GM15510 (cell line): Measurements from ENCODE around the gene ASRGL1.

Experiments used
- POLR2A ChIP-seq: IDR thresholded peaks from 3 replicates; pipeline ENCODE4 v1.6.1; 2011; ENCODE audit warnings: borderline replicate concordance; ENCODE audit not compliant: insufficient read length; ENCODE audit errors: extremely low read depth

The ASRGL1 gene

GRCh38 chr11:62337303-62338181, at the start of gene ASRGL1:
Gene ASRGL1, plus strand, starts transcription at chr11:62337448. Its CDS starts 530 bp downstream, at chr11:62337978.
- TF ChIP-seq POLR2A: peak; percentile 51

- no peak for TF ChIP-seq POLR2A
Measured at GRCh38 chr11:62295504-62295903, 41.7 kb upstream of the ASRGL1 start.

GRCh38 chr11:62298975-62299374, 38.3 kb upstream of the ASRGL1 start, which contains the start of gene SCGB1D4:
Gene SCGB1D4, minus strand, starts transcription at chr11:62299075. Its CDS starts 65 bp downstream, at chr11:62299010.
- no peak for TF ChIP-seq POLR2A

GRCh38 chr11:62306227-62306626, 31.0 kb upstream of the ASRGL1 start:
- no peak for TF ChIP-seq POLR2A

GRCh38 chr11:62307950-62308349, 29.3 kb upstream of the ASRGL1 start:
- TF ChIP-seq POLR2A: no peak

GRCh38 chr11:62309991-62310390, 27.3 kb upstream of the ASRGL1 start:
- TF ChIP-seq POLR2A: no peak

GRCh38 chr11:62315431-62315830, 21.8 kb upstream of the ASRGL1 start:
- no peak for TF ChIP-seq POLR2A

GRCh38 chr11:62322524-62322923, 14.7 kb upstream of the ASRGL1 start:
- TF ChIP-seq POLR2A: no peak

- no peak for TF ChIP-seq POLR2A
Measured at GRCh38 chr11:62324731-62325556, 12.3 kb upstream of the ASRGL1 start.

GRCh38 chr11:62333768-62334167, 3.5 kb upstream of the ASRGL1 start:
- TF ChIP-seq POLR2A: no peak

GRCh38 chr11:62338218-62338617, 970 bp downstream of the ASRGL1 start:
- TF ChIP-seq POLR2A: no peak

GRCh38 chr11:62340269-62340901, 3.1 kb downstream of the ASRGL1 start:
- no peak for TF ChIP-seq POLR2A

- TF ChIP-seq POLR2A: no peak
Measured at GRCh38 chr11:62341588-62341987, 4.3 kb downstream of the ASRGL1 start.

GRCh38 chr11:62344210-62344609, 7.0 kb downstream of the ASRGL1 start:
- no peak for TF ChIP-seq POLR2A

- no peak for TF ChIP-seq POLR2A
Measured at GRCh38 chr11:62345861-62346260, 8.6 kb downstream of the ASRGL1 start.
